A549 (cell line): ENCODE measurements around the gene DPYD.

Experiments used
- CEBPB ChIP-seq, 2 experiments: fragments of >200 bp in 1 of 2; sonication (Bioruptor Twin) in 1 of 2; formaldehyde crosslinking in 1 of 2; IDR thresholded peaks; 2 replicates each; pipeline ENCODE4 v1.6.1; 2012 to 2016
- CTCF ChIP-seq: fragments of >200 bp; sonication (Bioruptor Twin); formaldehyde crosslinking; IDR thresholded peaks from 3 replicates; pipeline ENCODE4 v1.5.1; 2016
- EP300 ChIP-seq, 2 experiments: fragments of >200 bp; sonication (Bioruptor Twin); formaldehyde crosslinking; IDR thresholded peaks; 2 replicates in 1 of 2; 3 replicates in 1 of 2; pipeline ENCODE4 v1.6.1; 2016 to 2017
- KDM1A ChIP-seq: fragments of 200-600 bp; sonication (generic); IDR thresholded peaks from 2 replicates; pipeline ENCODE4 v1.6.1; 2016; ENCODE audit warnings: low read depth, mild to moderate bottlenecking
- REST ChIP-seq: fragments of 200-600 bp; sonication (generic); IDR thresholded peaks from 2 replicates; pipeline ENCODE4 v1.6.1; 2016; ENCODE audit warnings: antibody characterized with exemption, mild to moderate bottlenecking, moderate library complexity

- no peak for TF ChIP-seq CEBPB (IDR thresholded peaks at IDR 0.05)
- no peak for TF ChIP-seq CTCF
- no peak for TF ChIP-seq REST
- TF ChIP-seq KDM1A: no peak
- TF ChIP-seq EP300 (IDR thresholded peaks at IDR 0.05): no peak
These were observed 846.9 kb downstream of the DPYD start for GRCh38 chr1:97073936-97074335.
